Measurements from ENCODE around the gene ZNF778. TPM values are rescaled to one million over a fixed set of nuclear protein-coding genes. Genes with fewer than 3 reads are reported as not detected.
A peak's percentile ranks its signal among the peaks of the same experiment; 100 is the strongest.

ZNF778 gene
- total and polyA plus RNA-seq, 2 of the 13 experiments (the other 11 are each of a cell fraction or from before 2014, with no cell fraction given) = 3.8 to 7.2 TPM

GRCh38 chr16:89261691-89262563 is 44.4 kb downstream of the ZNF778 start (continued):
- TF ChIP-seq ZNF891 (CRISPR knock-in tag; IDR thresholded peaks at IDR 0.05) = no peak
- no peak for TF ChIP-seq CBX5 (CRISPR knock-in tag; IDR thresholded peaks at IDR 0.05; ENCODE audit: borderline replicate concordance)
- no peak for TF ChIP-seq NFKBIZ (CRISPR knock-in tag; IDR thresholded peaks at IDR 0.05)
- no peak for TF ChIP-seq GLMP (CRISPR knock-in tag; IDR thresholded peaks at IDR 0.05; ENCODE audit: borderline replicate concordance)
- TF ChIP-seq ZC3H4 (CRISPR knock-in tag; IDR thresholded peaks at IDR 0.05; ENCODE audit: borderline replicate concordance) = no peak
- peak; percentile 79; the same call in 1 of the 2 replicates for TF ChIP-seq NR1H2 (CRISPR knock-in tag; IDR thresholded peaks at IDR 0.05; ENCODE audit: borderline replicate concordance, low read depth)
- no peak for TF ChIP-seq CBFB (CRISPR knock-in tag; IDR thresholded peaks at IDR 0.05)
- TF ChIP-seq ZNF3 (CRISPR knock-in tag; IDR thresholded peaks at IDR 0.05) = no peak
- no peak for TF ChIP-seq DNMT3B (CRISPR knock-in tag; conservative IDR thresholded peaks at IDR 0.05)
- no peak for TF ChIP-seq TBP (CRISPR knock-in tag; IDR thresholded peaks at IDR 0.05)
- TF ChIP-seq RBM22 (optimal IDR thresholded peaks at IDR 0.05; ENCODE audit: low read length) = no peak
- peak; percentile 77 for TF ChIP-seq AGO2 (optimal IDR thresholded peaks at IDR 0.05; ENCODE audit: low read depth, low read length)
- no peak for TF ChIP-seq ZNF580 (CRISPR knock-in tag; IDR thresholded peaks at IDR 0.05; ENCODE audit: borderline replicate concordance, low read depth)
- no peak for TF ChIP-seq ZFP37 (CRISPR knock-in tag; IDR thresholded peaks at IDR 0.05; ENCODE audit: borderline replicate concordance)
- peak; percentile 33; the same call in 1 of the 2 replicates for TF ChIP-seq ERF (CRISPR knock-in tag; IDR thresholded peaks at IDR 0.05)
- peak; percentile 9; the same call in 1 of the 2 replicates for TF ChIP-seq HINFP (CRISPR knock-in tag; IDR thresholded peaks at IDR 0.05; ENCODE audit: low read depth)
- TF ChIP-seq ZNF12 (CRISPR knock-in tag; IDR thresholded peaks at IDR 0.05) = no peak
- TF ChIP-seq CTCF (CRISPR knock-in tag; IDR thresholded peaks at IDR 0.05) = 0 out of 2 replicates have a peak, but pooled peaks have one; percentile 8
- no peak for TF ChIP-seq GATAD1 (CRISPR knock-in tag; IDR thresholded peaks at IDR 0.05)
- no peak; the same call in 1 of the 2 replicates for TF ChIP-seq MYPOP (CRISPR knock-in tag; IDR thresholded peaks at IDR 0.05)
- TF ChIP-seq ZSCAN29 (CRISPR knock-in tag; conservative IDR thresholded peaks at IDR 0.05) = 0 out of 2 replicates have a peak, but pooled peaks have one; percentile 80
- TF ChIP-seq SUZ12 (IDR thresholded peaks at IDR 0.05; ENCODE audit: low read depth, low read length) = no peak

Measured in HepG2 (cell line).